Right lobe of liver (tissue), 4 donors: Measurements from ENCODE around the gene POMT1.

Source experiments
- POLR2A ChIP-seq: fragments of 450-650 bp; IDR thresholded peaks from one replicate; pipeline ENCODE4 v1.6.1; 2017; ENCODE audit warnings: antibody characterized with exemption, mild to moderate bottlenecking
- TF ChIP-seq, protein P1 (sequence below), 4 donors: fragments of 200-600 bp in 3 of 4; fragments of 450-650 bp in 1 of 4; IDR thresholded peaks; one replicate each; pipeline versions ENCODE4 v1.5.1 to v1.8.0; 2016 to 2022; ENCODE audit warnings: antibody characterized with exemption in 4 of 4, mild to moderate bottlenecking in 2 of 4
- donor health status: DM: no; HTN: no; CAD: no.
- donor health status: DM: no; HTN: no; CAD: no.
- donor health status: DM: no; HTN: yes; CAD: no.

DNA sequence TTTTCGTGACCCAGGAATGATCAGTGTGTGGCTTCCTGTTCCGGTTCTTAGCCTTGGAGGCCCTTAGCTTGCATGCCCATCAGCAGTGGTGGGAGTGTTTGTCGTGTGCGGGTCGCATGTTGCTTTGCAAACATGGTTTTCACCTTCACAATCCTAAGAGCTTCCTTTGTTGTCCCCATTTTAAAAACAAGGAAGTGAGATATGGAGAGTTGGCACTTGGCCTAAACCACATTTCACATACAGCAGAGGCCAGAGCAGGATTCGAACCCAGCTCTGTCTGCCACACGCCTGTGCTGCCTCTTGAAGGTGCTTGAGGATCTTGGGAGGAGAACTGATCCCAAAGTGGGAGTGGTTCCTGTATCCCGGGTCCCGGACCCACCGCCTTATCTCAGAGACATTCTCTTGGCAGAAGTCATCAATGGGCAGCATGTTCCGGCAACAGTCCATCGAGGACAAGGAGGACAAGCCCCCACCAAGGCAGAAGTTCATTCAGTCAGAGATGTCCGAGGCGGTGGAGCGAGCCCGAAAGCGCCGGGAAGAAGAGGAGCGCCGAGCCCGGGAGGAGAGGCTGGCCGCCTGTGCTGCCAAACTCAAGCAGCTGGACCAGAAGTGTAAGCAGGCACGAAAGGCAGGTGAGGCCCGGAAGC, 38.2 kb upstream of the POMT1 start:
- TF ChIP-seq, protein P1, sequence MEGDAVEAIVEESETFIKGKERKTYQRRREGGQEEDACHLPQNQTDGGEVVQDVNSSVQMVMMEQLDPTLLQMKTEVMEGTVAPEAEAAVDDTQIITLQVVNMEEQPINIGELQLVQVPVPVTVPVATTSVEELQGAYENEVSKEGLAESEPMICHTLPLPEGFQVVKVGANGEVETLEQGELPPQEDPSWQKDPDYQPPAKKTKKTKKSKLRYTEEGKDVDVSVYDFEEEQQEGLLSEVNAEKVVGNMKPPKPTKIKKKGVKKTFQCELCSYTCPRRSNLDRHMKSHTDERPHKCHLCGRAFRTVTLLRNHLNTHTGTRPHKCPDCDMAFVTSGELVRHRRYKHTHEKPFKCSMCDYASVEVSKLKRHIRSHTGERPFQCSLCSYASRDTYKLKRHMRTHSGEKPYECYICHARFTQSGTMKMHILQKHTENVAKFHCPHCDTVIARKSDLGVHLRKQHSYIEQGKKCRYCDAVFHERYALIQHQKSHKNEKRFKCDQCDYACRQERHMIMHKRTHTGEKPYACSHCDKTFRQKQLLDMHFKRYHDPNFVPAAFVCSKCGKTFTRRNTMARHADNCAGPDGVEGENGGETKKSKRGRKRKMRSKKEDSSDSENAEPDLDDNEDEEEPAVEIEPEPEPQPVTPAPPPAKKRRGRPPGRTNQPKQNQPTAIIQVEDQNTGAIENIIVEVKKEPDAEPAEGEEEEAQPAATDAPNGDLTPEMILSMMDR (IDR thresholded peaks at IDR 0.05) = no peak
- no peak for TF ChIP-seq POLR2A
